ENCODE data around the gene RDH11.

- TF ChIP-seq CTCF (IDR thresholded peaks at IDR 0.05) (no peak), POLR2A (IDR thresholded peaks at IDR 0.05) (no peak), EP300 (IDR thresholded peaks at IDR 0.05) (no peak)
These were observed 26.3 kb upstream of the RDH11 start for GRCh38 chr14:67721875-67722274.
